ENCODE measurements around the gene DPP3.

The DPP3 gene

DNA sequence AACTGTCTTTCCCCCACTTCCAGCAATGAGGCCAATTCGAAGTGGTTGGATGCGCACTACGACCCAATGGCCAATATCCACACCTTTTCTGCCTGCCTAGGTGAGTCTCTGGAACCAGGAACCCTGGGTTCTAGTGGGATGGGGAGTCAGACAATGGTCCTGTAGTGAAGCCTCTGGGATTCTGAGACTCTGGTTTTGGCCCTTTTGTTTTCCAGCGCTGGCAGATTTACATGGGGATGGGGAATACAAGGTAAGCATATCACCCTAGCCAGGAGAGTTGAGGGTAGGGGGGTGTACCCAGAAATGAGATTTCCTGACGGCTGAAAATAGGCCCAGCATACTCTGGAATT lies 30.7 kb downstream of the DPP3 start:
- DNase-seq (ENCODE audit: low read depth in 2 of 2): no peak
- TF ChIP-seq, protein P1, sequence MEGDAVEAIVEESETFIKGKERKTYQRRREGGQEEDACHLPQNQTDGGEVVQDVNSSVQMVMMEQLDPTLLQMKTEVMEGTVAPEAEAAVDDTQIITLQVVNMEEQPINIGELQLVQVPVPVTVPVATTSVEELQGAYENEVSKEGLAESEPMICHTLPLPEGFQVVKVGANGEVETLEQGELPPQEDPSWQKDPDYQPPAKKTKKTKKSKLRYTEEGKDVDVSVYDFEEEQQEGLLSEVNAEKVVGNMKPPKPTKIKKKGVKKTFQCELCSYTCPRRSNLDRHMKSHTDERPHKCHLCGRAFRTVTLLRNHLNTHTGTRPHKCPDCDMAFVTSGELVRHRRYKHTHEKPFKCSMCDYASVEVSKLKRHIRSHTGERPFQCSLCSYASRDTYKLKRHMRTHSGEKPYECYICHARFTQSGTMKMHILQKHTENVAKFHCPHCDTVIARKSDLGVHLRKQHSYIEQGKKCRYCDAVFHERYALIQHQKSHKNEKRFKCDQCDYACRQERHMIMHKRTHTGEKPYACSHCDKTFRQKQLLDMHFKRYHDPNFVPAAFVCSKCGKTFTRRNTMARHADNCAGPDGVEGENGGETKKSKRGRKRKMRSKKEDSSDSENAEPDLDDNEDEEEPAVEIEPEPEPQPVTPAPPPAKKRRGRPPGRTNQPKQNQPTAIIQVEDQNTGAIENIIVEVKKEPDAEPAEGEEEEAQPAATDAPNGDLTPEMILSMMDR (IDR thresholded peaks at IDR 0.05; ENCODE audit: low read depth, low read length): no peak

DNA sequence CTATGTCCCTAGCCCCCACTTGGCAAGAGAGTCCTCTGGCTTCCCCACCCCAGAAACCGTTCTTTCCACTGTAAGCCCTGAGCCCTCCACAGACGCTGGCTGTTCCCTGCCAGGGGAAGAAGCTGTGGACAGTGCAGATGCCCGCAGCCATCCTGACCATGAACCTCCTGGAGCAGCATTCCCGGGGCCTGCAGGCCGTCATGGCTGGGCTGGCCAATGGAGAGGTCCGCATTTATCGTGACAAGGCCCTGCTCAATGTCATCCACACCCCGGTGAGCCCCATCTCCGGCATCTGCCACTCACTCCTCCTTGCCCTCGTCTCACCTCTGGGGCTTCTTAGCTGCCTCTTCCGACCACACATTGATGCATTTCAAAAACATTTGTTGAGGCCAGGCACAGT lies 43.4 kb downstream of the DPP3 start:
- H3K4me3 ChIP-seq (replicated peaks in 1 of 2; ENCODE audit: low read depth in 2 of 2, low read length in 2 of 2): no peak overlapping the region
- TF ChIP-seq, protein P1 (IDR thresholded peaks at IDR 0.05; ENCODE audit: low read depth, low read length): no peak
- no peak for DNase-seq (ENCODE audit: low read depth in 2 of 2)

More for the DNA sequence above, 30.7 kb downstream of the DPP3 start:
- H3K4me3 ChIP-seq (replicated peaks in 1 of 2; ENCODE audit: low read depth in 2 of 2, low read length in 2 of 2): peak overlapping the region; percentile 75 to 83

DNA sequence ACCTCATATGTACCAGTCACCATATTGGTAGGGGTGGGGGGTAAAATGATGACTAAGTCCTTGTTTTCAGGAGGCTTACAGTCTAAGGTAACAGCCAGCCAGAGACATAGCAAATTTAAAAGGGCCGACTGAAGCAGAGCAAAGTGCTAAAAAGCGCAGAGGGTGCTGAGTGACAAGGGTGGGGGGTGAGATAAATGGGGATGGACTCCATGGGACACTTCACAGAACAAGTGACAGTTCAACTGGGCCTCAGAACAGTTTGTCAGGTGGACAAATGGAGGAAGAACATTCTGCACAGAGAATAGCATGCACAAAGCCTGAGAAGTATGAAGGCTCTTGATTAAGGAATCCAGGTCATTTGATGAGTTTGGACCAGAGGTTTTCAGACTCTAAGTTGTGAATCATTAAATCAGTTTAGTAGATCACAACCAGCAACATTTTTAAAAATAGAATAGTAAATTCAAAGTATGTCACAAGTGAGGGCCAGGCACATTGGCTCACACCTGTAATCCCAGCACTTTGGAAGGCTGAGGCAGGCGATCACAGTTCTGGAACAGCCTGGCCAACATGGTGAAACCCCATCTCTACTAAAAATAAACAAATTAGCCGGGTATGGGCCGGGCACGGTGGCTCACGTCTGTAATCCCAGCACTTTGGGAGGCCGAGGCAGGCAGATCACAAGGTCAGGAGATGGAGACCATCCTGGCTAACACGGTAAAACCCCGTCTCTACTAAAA lies 44.2 kb downstream of the DPP3 start:
- TF ChIP-seq, protein P1 (IDR thresholded peaks at IDR 0.05; ENCODE audit: low read depth, low read length): no peak
- DNase-seq (ENCODE audit: low read depth in 2 of 2): no peak
- H3K4me3 ChIP-seq (replicated peaks in 1 of 2; ENCODE audit: low read depth in 2 of 2, low read length in 2 of 2): no peak overlapping the region

- no peak for DNase-seq (ENCODE audit: low read depth in 2 of 2)
- TF ChIP-seq, protein P1 (IDR thresholded peaks at IDR 0.05; ENCODE audit: low read depth, low read length): no peak
- H3K4me3 ChIP-seq (replicated peaks in 1 of 2; ENCODE audit: low read depth in 2 of 2, low read length in 2 of 2): no peak overlapping the region
These were observed 48.8 kb downstream of the DPP3 start for GRCh38 chr11:66529069-66529468.

DNA sequence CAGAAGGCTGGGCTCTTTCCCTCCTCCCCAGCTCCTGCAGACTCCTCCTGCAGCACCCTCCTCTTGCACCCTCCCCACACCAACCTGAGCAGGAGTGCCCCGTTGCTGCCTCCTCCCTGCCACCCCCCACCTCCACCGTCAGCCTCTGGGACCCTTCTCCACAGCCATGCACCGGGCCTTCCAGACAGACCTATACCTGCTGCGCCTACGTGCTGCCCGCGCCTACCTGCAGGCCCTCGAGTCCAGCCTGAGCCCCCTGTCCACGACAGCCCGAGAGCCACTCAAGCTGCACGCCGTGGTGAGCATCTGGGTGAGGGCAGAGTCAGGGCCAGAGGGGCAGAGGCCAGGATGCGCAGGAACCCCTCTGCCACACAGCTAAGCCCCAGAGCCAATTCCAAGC lies 49.4 kb downstream of the DPP3 start:
- no peak overlapping the region for H3K4me3 ChIP-seq (replicated peaks in 1 of 2; ENCODE audit: low read depth in 2 of 2, low read length in 2 of 2)
- TF ChIP-seq, protein P1 (IDR thresholded peaks at IDR 0.05; ENCODE audit: low read depth, low read length): no peak
- DNase-seq (ENCODE audit: low read depth in 2 of 2): no peak

DNA sequence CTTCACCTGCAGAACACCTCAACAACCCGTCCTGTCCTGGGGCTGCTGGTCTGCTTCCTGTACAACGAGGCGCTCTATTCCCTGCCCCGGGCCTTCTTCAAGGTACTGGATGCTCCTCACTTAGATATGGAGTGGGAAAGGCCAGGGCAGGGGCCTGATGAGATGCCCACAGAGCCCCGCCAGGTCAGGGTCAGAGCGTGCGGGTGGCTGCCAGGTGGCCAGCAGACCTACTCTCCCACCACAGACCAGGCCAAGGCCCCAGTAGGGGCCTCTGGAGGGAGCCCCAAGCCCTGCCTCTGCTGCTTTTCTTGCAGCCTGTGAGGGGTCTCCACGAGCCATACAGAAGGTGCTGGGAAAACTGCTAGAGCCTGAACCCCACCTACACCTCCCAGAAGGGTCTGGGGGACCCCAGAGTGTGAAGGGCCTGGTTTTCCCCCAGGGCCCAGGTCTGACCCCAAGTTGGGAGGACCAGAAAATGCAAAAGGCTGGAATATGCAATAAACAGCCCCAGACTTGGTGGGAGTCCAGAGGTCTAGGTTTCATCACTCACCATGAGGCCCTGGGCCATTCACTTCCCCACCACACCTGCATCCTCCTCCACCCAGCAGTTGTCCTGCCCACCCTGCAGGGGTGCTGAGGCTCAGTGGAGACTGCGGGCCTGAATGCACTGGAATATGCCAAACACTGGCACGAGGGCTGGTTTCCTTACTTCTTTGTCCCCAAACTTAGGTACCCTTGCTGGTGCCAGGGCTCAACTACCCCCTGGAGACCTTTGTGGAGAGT lies 50.9 kb downstream of the DPP3 start:
- DNase-seq (ENCODE audit: low read depth in 2 of 2): no peak
- TF ChIP-seq, protein P1 (IDR thresholded peaks at IDR 0.05; ENCODE audit: low read depth, low read length): no peak
- no peak overlapping the region for H3K4me3 ChIP-seq (replicated peaks in 1 of 2; ENCODE audit: low read depth in 2 of 2, low read length in 2 of 2)
